ENCODE measurements around the gene TRIM71.

The TRIM71 gene

DNA sequence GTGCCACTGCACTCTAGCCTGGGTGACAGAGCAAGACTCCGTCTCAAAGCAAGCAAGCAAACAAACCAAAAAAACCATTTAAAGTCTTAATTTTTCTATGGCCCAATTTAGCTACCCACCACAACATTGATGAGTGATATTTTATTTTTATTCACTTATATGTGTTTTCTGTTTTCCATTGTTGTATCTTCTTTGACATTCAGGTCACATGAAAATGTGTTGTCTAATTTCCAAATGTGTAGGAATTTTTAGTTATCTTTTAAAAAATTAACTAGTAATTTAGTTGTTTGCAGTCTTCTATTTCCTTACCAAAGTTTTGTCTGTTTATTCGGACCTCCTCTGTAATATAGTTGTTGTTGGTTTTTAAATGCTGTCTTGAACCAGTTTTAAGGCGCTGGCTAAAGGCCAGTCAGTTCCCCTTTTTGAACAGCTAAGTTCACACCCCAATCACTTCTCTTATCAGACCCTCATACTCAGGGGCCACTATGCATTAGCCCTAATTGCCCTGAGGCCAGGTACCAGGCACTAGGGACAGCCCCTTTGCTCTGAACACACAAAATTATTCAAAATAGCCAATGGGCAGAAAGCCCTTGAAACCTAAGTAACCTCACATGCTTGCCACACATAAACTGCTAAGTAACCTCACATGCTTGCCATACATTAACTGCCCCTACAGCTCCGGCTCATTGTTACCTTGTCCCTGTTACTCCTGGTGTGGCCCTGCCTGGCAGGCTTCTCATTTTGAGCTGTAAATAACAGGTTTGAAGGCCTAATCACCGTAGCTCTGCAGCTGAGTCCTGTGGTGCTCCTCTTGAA lies 129.4 kb downstream of the TRIM71 start:
- no peak for DNase-seq (ENCODE audit: low read depth)

More for the DNA sequence above, 129.4 kb downstream of the TRIM71 start:
- H3K4me3 ChIP-seq (ENCODE audit: low read depth, low read length) = no peak overlapping the region
- TF ChIP-seq, protein P1, sequence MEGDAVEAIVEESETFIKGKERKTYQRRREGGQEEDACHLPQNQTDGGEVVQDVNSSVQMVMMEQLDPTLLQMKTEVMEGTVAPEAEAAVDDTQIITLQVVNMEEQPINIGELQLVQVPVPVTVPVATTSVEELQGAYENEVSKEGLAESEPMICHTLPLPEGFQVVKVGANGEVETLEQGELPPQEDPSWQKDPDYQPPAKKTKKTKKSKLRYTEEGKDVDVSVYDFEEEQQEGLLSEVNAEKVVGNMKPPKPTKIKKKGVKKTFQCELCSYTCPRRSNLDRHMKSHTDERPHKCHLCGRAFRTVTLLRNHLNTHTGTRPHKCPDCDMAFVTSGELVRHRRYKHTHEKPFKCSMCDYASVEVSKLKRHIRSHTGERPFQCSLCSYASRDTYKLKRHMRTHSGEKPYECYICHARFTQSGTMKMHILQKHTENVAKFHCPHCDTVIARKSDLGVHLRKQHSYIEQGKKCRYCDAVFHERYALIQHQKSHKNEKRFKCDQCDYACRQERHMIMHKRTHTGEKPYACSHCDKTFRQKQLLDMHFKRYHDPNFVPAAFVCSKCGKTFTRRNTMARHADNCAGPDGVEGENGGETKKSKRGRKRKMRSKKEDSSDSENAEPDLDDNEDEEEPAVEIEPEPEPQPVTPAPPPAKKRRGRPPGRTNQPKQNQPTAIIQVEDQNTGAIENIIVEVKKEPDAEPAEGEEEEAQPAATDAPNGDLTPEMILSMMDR (IDR thresholded peaks at IDR 0.05; ENCODE audit: control insufficient read depth, extremely low read depth, insufficient read depth) = no peak

Data from LNCaP clone FGC (cell line).